H1 (cell line): Measurements from ENCODE around the gene THBS4.

Source experiments
- GABPA ChIP-seq: IDR thresholded peaks from 2 replicates; pipeline ENCODE4 v1.6.1; 2011; ENCODE audit warnings: mild to moderate bottlenecking, low read length, moderate library complexity, borderline replicate concordance; ENCODE audit not compliant: insufficient read depth
- HDAC2 ChIP-seq, 2 experiments: fragments of 300-600 bp in 1 of 2; sonication (generic) in 1 of 2; IDR thresholded peaks; 2 replicates each; pipeline ENCODE4 v1.6.1; 2011 to 2012; ENCODE audit warnings: low read depth in 2 of 2, low read length in 2 of 2, mild to moderate bottlenecking in 2 of 2, moderate library complexity in 2 of 2, borderline replicate concordance in 1 of 2, inconsistent platforms in 1 of 2
- PHF8 ChIP-seq: fragments of 200-600 bp; sonication (generic); conservative IDR thresholded peaks from 2 replicates; pipeline ENCODE4 v1.7.1; 2012; ENCODE audit warnings: low read depth, mild to moderate bottlenecking, inconsistent platforms, low read length, moderate library complexity
- POLR2AphosphoS5 ChIP-seq: IDR thresholded peaks from 2 replicates; pipeline ENCODE4 v1.6.1; 2011; ENCODE audit warnings: low read depth, low read length
- TF ChIP-seq, protein P1 (sequence below), 3 experiments: IDR thresholded peaks; 1 replicate in 2 of 3; 2 replicates in 1 of 3; pipeline versions ENCODE4 v1.5.1 to v1.6.1; 2011; ENCODE audit warnings: low read length in 3 of 3, mild to moderate bottlenecking in 3 of 3, inconsistent platforms in 2 of 3, low read depth in 1 of 3, moderate library complexity in 1 of 3; ENCODE audit not compliant: insufficient read depth in 1 of 3; ENCODE audit errors: control extremely low read depth in 1 of 3

DNA sequence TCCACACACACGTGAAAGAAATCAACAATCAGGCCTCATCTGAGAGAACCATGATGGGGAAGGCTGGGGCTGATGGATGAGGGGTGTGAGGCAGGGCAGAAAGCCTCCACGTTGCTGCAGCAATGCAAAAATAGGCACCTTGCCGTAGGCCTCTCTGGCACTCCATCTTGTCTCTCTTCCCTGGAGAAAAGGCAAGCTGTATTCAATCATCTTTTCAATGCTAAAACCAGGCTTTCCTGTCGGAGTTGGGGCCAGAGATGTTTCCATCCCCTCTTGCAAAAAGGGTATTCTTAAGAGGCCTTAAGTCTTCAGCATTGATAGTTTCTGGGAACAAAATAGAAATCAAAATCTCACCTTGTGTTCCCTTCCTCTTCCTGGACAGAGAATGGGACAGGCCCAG, 80.9 kb downstream of the THBS4 start:
- TF ChIP-seq HDAC2 (IDR thresholded peaks at IDR 0.05; ENCODE audit: borderline replicate concordance in 1 of 2, low read depth in 2 of 2, low read length in 2 of 2) (no peak), POLR2AphosphoS5 (no peak), GABPA (no peak), PHF8 (no peak)
- TF ChIP-seq, protein P1, sequence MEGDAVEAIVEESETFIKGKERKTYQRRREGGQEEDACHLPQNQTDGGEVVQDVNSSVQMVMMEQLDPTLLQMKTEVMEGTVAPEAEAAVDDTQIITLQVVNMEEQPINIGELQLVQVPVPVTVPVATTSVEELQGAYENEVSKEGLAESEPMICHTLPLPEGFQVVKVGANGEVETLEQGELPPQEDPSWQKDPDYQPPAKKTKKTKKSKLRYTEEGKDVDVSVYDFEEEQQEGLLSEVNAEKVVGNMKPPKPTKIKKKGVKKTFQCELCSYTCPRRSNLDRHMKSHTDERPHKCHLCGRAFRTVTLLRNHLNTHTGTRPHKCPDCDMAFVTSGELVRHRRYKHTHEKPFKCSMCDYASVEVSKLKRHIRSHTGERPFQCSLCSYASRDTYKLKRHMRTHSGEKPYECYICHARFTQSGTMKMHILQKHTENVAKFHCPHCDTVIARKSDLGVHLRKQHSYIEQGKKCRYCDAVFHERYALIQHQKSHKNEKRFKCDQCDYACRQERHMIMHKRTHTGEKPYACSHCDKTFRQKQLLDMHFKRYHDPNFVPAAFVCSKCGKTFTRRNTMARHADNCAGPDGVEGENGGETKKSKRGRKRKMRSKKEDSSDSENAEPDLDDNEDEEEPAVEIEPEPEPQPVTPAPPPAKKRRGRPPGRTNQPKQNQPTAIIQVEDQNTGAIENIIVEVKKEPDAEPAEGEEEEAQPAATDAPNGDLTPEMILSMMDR (IDR thresholded peaks at IDR 0.05; ENCODE audit: control extremely low read depth in 1 of 3, insufficient read depth in 1 of 3, low read depth in 1 of 3, low read length in 3 of 3) = no peak
